Measurements from ENCODE around the gene TTBK2. TPM values are rescaled to one million over a fixed set of nuclear protein-coding genes. Genes with fewer than 3 reads are reported as not detected.

TTBK2 gene
- total and polyA plus RNA-seq, 12 donors, result 3.8 to 46.6 (median 16.7) TPM

DNA sequence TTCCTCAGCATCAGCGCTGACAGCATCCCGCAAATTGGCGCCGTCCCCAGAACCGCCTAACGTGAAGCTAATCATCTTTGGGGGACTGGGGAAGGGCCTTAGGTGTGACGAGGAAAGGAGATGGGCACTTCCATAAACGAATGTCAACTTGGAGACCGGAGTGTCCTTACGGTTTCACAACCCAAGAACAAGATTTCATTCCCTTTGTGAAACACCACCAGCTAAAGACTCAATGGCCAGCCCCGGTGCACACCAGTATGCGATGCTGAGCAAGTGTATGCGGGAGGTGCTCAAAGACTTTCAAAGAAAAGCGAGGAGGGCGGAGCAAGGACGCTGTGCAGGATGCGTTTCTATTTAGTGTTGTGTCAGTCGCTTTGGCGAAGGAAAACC is 759 bp upstream of the TTBK2 start:
- Histone ChIP-seq H3K4me1 (replicated peaks in 1 of 2) (peaks cover 9 to 20% of the 10 kb centered on the region in 2 donors), H3K27ac (peak overlapping the region in 2 of 5 donors; percentile 35 to 56), H3K36me3 (replicated peaks in 1 of 2) (no peaks in the 10 kb centered on the region), H3K4me3 (peak overlapping the region; percentile 25 to 92 (median 77)), H3K9me3 (replicated peaks in 1 of 3) (no peaks in the 10 kb centered on the region), H3K27me3 (no peaks in the 10 kb centered on the region)
- intact Hi-C loops (cut with DNase I), result loop anchor here in 1 of 2 donors (10.0 kb wide), 1 partner anchor 187 kb away; the partner anchor contains the start of gene CDAN1
- TF ChIP-seq, protein P1, sequence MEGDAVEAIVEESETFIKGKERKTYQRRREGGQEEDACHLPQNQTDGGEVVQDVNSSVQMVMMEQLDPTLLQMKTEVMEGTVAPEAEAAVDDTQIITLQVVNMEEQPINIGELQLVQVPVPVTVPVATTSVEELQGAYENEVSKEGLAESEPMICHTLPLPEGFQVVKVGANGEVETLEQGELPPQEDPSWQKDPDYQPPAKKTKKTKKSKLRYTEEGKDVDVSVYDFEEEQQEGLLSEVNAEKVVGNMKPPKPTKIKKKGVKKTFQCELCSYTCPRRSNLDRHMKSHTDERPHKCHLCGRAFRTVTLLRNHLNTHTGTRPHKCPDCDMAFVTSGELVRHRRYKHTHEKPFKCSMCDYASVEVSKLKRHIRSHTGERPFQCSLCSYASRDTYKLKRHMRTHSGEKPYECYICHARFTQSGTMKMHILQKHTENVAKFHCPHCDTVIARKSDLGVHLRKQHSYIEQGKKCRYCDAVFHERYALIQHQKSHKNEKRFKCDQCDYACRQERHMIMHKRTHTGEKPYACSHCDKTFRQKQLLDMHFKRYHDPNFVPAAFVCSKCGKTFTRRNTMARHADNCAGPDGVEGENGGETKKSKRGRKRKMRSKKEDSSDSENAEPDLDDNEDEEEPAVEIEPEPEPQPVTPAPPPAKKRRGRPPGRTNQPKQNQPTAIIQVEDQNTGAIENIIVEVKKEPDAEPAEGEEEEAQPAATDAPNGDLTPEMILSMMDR (IDR thresholded peaks at IDR 0.05), result no peak
- TF ChIP-seq POLR2A (IDR thresholded peaks at IDR 0.05), result peak in 1 of 2 donors; percentile 3
- DNase-seq, result peak; percentile 31 to 69 (median 39)
- 2 to 3% (median 2%) methylated on average over 18 to 19 of the region's 19 CpGs for WGBS, 4 donors

DNA sequence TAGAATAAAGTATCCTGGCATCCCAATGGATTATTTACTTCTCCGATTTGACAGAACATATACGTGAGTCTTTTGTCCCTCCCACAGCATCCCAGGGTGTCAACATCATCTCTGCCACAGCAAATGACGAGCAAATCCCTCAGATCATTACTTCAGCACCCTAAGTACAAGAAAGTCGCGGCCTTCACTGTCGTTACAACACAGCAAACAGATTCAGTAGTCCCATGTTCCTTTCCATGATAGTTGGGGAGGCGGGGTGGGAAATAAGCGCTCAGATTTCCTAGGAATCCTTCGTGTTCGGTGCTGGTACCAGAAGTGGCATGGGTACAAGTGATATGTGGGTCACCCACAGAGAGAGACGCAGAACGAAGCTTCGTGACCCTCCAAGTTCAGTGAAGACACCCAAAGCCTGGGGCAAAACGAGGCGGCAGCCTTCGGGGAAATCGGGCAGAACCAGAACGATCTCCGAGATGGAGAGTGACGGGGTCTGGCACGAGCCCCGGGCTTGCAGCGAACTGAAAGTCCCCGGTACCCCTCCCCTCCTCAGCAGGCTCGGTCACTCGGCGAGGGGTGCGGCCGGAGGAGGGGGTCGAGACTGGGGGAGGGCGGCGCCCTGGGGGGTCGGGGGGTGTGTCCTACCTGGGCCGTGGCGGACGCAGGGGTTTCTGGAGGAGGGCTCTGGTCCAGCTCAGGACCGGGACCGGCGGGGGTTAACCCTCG is 619 bp downstream of the TTBK2 start:
- Histone ChIP-seq H3K4me3 (peak overlapping the region; percentile 45 to 92 (median 85)), H3K36me3 (replicated peaks in 1 of 2) (no peaks in the 10 kb centered on the region), H3K27ac (peak overlapping the region; percentile 35 to 94 (median 89)), H3K9me3 (replicated peaks in 1 of 3) (no peaks in the 10 kb centered on the region), H3K4me1 (replicated peaks in 1 of 2) (peaks cover 9 to 31% of the 10 kb centered on the region in 2 donors), H3K27me3 (no peaks in the 10 kb centered on the region)
- peak; percentile 36 to 67 (median 56) for DNase-seq
- intact Hi-C loops (cut with DNase I), result loop anchor here in 1 of 2 donors (10.0 kb wide), 1 partner anchor 185 kb away; the partner anchor contains the start of gene CDAN1
- 0 to 1% (median 0%) methylated on average over 18 to 40 of the region's 40 CpGs for WGBS, 4 donors
- TF ChIP-seq POLR2A (IDR thresholded peaks at IDR 0.05), result peak in 1 of 2 donors; percentile 24
- TF ChIP-seq, protein P1 (IDR thresholded peaks at IDR 0.05), result no peak

- no peaks in the 10 kb centered on the region for H3K27me3 ChIP-seq
- 32 to 38% (median 34%) methylated on average over 2 of the region's 2 CpGs for WGBS, 4 donors
- H3K27ac ChIP-seq, result peak overlapping the region in 4 of 5 donors; percentile 35 to 94 (median 89)
- H3K4me1 ChIP-seq (replicated peaks in 1 of 2), result peaks cover 9 to 34% of the 10 kb centered on the region in 2 donors
- H3K36me3 ChIP-seq (replicated peaks in 1 of 2), result no peaks in the 10 kb centered on the region
- no peak for TF ChIP-seq POLR2A (IDR thresholded peaks at IDR 0.05)
- TF ChIP-seq, protein P1 (IDR thresholded peaks at IDR 0.05), result no peak
- DNase-seq, result no peak
- no peaks in the 10 kb centered on the region for H3K9me3 ChIP-seq (replicated peaks in 1 of 3)
- intact Hi-C loops (cut with DNase I), result no loop called here
- peak overlapping the region in 2 of 4 donors; percentile 89 to 92 for H3K4me3 ChIP-seq
Observed at GRCh38 chr15:42919308-42919707, 1.3 kb downstream of the TTBK2 start.

- TF ChIP-seq POLR2A (IDR thresholded peaks at IDR 0.05), result no peak
- TF ChIP-seq, protein P1 (IDR thresholded peaks at IDR 0.05), result no peak
- DNase-seq, result no peak
- WGBS, 4 donors, result 84 to 91% (median 88%) methylated on average over 5 of the region's 5 CpGs
- Histone ChIP-seq H3K36me3 (replicated peaks in 1 of 2) (no peaks in the 10 kb centered on the region), H3K9me3 (replicated peaks in 1 of 3) (no peaks in the 10 kb centered on the region), H3K27me3 (no peaks in the 10 kb centered on the region), H3K4me3 (no peak overlapping the region), H3K27ac (no peak overlapping the region), H3K4me1 (replicated peaks in 1 of 2) (peaks cover 9 to 34% of the 10 kb centered on the region in 2 donors)
- intact Hi-C loops (cut with DNase I), result no loop called here
Observed at GRCh38 chr15:42918047-42918446, 2.5 kb downstream of the TTBK2 start.

Data from adrenal gland (tissue), 12 donors.